A549 (cell line): ENCODE results near the gene SLC45A1. TPM values are rescaled to one million over a fixed set of nuclear protein-coding genes. Genes with fewer than 3 reads are reported as not detected.

Experiments
- ATAC-seq, 2 experiments: fragments of 200-7000 bp in 1 of 2; fragments of >200 bp in 1 of 2; cut with Nextera tagmentation in 1 of 2; cut with Tn5 transposase in 1 of 2; 3 replicates each; pipeline versions ENCODE4 v1.8.0 to v1.9.1; 2018 to 2020; ENCODE audit warnings: mild to moderate bottlenecking in 1 of 2, moderate library complexity in 1 of 2
- CTCF ChIA-PET: fragments of 300-600 bp; sonication (Branson Sonifier 250); formaldehyde crosslinking; extraction: SDS; loops from one replicate; lab custom pipeline; 2021; ENCODE audit warnings: antibody characterized with exemption, inconsistent platforms; lab: Yijun Ruan, JAX
- POLR2A ChIA-PET: fragments of 350-600 bp; formaldehyde crosslinking; extraction: SDS; loops from one replicate; lab custom pipeline; 2021; ENCODE audit warnings: antibody characterized with exemption, inconsistent platforms; lab: Yijun Ruan, JAX
- DNase-seq, 2 experiments: peaks; one replicate each; pipeline versions ENCODE4 v3.0.0 to v3.0.0-alpha.2; 2011 to 2016; ENCODE audit warnings: low read depth in 1 of 2, low spot score in 1 of 2
- FAIRE-seq: peaks from 2 replicates; lab custom pipeline; 2011; peaks lifted over from hg19 to GRCh38; lab: Jason Lieb, UNC
- H3K27ac ChIP-seq, 2 experiments: fragments of >200 bp; sonication (Bioruptor Twin); formaldehyde crosslinking; 3 replicates each; pipeline ENCODE4 v1.5.1; 2016 to 2017
- H3K4me1 ChIP-seq: fragments of >200 bp; sonication (Bioruptor Twin); formaldehyde crosslinking; 3 replicates; pipeline ENCODE4 v1.6.1; 2016
- H3K4me2 ChIP-seq: fragments of >200 bp; sonication (Bioruptor Twin); formaldehyde crosslinking; 3 replicates; pipeline ENCODE4 v1.6.1; 2016
- H3K4me3 ChIP-seq: fragments of >200 bp; sonication (Bioruptor Twin); formaldehyde crosslinking; 3 replicates; pipeline ENCODE4 v1.5.1; 2016
- H3K9me3 ChIP-seq: fragments of >200 bp; sonication (Bioruptor Twin); formaldehyde crosslinking; 3 replicates; pipeline ENCODE4 v1.6.1; 2016
- CBX2 ChIP-seq: fragments of 200-600 bp; sonication (generic); IDR thresholded peaks from 2 replicates; pipeline ENCODE4 v1.6.1; 2016; ENCODE audit warnings: low read depth, mild to moderate bottlenecking, borderline replicate concordance
- CBX8 ChIP-seq: fragments of 200-600 bp; sonication (generic); IDR thresholded peaks from 2 replicates; pipeline ENCODE4 v1.6.1; 2016
- CHD2 ChIP-seq: fragments of 150-350 bp; IDR thresholded peaks from 2 replicates; pipeline ENCODE4 v1.6.1; 2014; ENCODE audit warnings: low read length; ENCODE audit not compliant: partially characterized antibody
- FOXS1 ChIP-seq: fragments of 250-450 bp; sonication (Bioruptor Pico); IDR thresholded peaks from 2 replicates; pipeline ENCODE4 v1.5.0; 2020; ENCODE audit warnings: mild to moderate bottlenecking, moderate library complexity
- NFE2L2 ChIP-seq: fragments of 150-350 bp; conservative IDR thresholded peaks from 2 replicates; pipeline ENCODE4 v1.6.1; 2014; ENCODE audit warnings: low read length
- PHF8 ChIP-seq: fragments of 200-600 bp; sonication (generic); IDR thresholded peaks from 2 replicates; pipeline ENCODE4 v1.6.1; 2016; ENCODE audit warnings: low read depth, mild to moderate bottlenecking, antibody characterized with exemption, moderate library complexity, borderline replicate concordance
- POLR2A ChIP-seq: IDR thresholded peaks from 2 replicates; pipeline ENCODE4 v1.6.1; 2012; ENCODE audit warnings: mild to moderate bottlenecking, low read length
- RAD21 ChIP-seq, 2 experiments: fragments of >200 bp in 1 of 2; sonication (Bioruptor Twin) in 1 of 2; formaldehyde crosslinking in 1 of 2; IDR thresholded peaks in 1 of 2; conservative IDR thresholded peaks in 1 of 2; 2 replicates in 1 of 2; 3 replicates in 1 of 2; pipeline ENCODE4 v1.6.1; 2012 to 2018; ENCODE audit warnings: inconsistent platforms in 1 of 2
- RNF2 ChIP-seq: fragments of 200-600 bp; sonication (generic); IDR thresholded peaks from 2 replicates; pipeline ENCODE4 v1.6.1; 2016; ENCODE audit warnings: low read depth, mild to moderate bottlenecking, antibody characterized with exemption, moderate library complexity, borderline replicate concordance
- WGBS: methylation state at CpG from one replicate; pipeline ENCODE4 v1.1.6; 2017; ENCODE audit errors: missing lambda C conversion rate; 5-methylcytosine and 5-hydroxymethylcytosine counted together
- polyA plus RNA-seq, 4 experiments: library from polyadenylated mRNA; depleted of rRNA in 3 of 4; stranded (reverse); fragments of >200 nt; fragmentation: RNase III in 1 of 4; extraction: RNeasy Plus Mini Kit Qiagen cat#74134 plus additional on column Dnase treatment in 1 of 4; gene quantifications; 2 replicates in 3 of 4; 3 replicates in 1 of 4; pipeline ENCODE4 v1.2.3, GENCODE V29; 2011 to 2017
- TF ChIP-seq, protein P1 (sequence below): fragments of >200 bp; sonication (Bioruptor Twin); formaldehyde crosslinking; IDR thresholded peaks from 3 replicates; pipeline ENCODE4 v1.6.1; 2016
- TF ChIP-seq, protein P2 (sequence below): fragments of 250-450 bp; sonication (Bioruptor Pico); IDR thresholded peaks from 2 replicates; pipeline ENCODE4 v1.5.0; 2021; ENCODE audit warnings: mild to moderate bottlenecking, moderate library complexity, borderline replicate concordance
- TF ChIP-seq, protein P3 (sequence below): fragments of >200 bp; sonication (Bioruptor Twin); formaldehyde crosslinking; IDR thresholded peaks from 2 replicates; pipeline ENCODE4 v1.6.1; 2016
- TF ChIP-seq, protein P4 (sequence below): fragments of >200 bp; sonication (Bioruptor Twin); formaldehyde crosslinking; IDR thresholded peaks from 3 replicates; pipeline ENCODE4 v1.5.1; 2016
- TF ChIP-seq, protein P5 (sequence below): IDR thresholded peaks from 2 replicates; pipeline ENCODE4 v1.6.1; 2012

The SLC45A1 gene
- polyA plus RNA-seq, 2 of the 4 experiments (the other 2 are of a cell fraction) = 1.6 to 1.8 TPM

DNA sequence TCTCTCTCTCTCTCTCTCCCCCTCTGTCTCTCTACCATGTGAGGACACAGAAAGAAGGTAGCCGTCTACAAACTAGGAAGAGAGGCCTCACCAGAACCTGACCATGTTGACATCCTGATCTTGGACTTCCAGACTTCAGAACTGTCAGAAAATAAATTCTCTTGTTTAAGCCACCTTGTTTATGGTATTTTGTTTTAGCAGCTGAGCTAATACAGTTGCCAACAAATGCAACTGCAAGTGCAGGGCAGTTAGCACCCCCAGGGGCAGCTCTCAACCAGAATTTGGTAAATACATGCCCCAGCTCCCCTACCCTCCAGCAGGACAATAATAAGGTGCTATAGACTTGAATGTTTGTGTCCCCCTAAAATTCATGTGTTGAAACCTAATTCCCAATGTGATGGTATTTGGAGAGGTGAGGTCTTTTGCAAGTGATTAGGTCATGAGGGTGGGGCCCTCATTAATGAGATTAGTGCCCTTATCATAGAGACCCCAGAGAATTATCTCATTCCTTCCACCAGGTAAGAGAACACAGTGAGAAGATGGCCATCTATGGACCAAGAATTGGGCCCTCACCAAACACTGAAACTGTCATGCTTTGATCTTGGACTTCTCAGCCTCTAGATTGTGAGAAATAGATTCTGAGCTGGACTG, 6.7 kb upstream of the SLC45A1 start:
- Histone ChIP-seq H3K4me3 (no peak overlapping the region), H3K27ac (peak overlapping the region; percentile 1 to 90; a peak in 5 of 6 replicates), H3K9me3 (peaks cover 4% of the 10 kb centered on the region; the same call in 1 of the 3 replicates), H3K4me1 (peaks cover 27% of the 10 kb centered on the region)
- POLR2A ChIA-PET = interaction anchor here (0.6 kb wide), 1 partner anchor 293 kb away, joined by 4 read pairs; no protein-coding TSS in a partner anchor
- WGBS = 84% methylated on average over 1 of the region's 1 CpG
- no peak for FAIRE-seq
- TF ChIP-seq NFE2L2 = no peak
- TF ChIP-seq POLR2A = no peak
- TF ChIP-seq, protein P1, sequence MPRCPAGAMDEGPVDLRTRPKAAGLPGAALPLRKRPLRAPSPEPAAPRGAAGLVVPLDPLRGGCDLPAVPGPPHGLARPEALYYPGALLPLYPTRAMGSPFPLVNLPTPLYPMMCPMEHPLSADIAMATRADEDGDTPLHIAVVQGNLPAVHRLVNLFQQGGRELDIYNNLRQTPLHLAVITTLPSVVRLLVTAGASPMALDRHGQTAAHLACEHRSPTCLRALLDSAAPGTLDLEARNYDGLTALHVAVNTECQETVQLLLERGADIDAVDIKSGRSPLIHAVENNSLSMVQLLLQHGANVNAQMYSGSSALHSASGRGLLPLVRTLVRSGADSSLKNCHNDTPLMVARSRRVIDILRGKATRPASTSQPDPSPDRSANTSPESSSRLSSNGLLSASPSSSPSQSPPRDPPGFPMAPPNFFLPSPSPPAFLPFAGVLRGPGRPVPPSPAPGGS = no peak
- TF ChIP-seq, all 56 proteins: peak for 0
- CTCF ChIA-PET = interaction anchor here (0.7 to 8.3 kb wide), 6 partner anchors 37 to 336 kb away, joined by 3 to 172 read pairs (median 6); no protein-coding TSS in a partner anchor
- DNase-seq (no peak), ATAC-seq (no peak)
- H3K4me2 ChIP-seq = no peak overlapping the region

DNA sequence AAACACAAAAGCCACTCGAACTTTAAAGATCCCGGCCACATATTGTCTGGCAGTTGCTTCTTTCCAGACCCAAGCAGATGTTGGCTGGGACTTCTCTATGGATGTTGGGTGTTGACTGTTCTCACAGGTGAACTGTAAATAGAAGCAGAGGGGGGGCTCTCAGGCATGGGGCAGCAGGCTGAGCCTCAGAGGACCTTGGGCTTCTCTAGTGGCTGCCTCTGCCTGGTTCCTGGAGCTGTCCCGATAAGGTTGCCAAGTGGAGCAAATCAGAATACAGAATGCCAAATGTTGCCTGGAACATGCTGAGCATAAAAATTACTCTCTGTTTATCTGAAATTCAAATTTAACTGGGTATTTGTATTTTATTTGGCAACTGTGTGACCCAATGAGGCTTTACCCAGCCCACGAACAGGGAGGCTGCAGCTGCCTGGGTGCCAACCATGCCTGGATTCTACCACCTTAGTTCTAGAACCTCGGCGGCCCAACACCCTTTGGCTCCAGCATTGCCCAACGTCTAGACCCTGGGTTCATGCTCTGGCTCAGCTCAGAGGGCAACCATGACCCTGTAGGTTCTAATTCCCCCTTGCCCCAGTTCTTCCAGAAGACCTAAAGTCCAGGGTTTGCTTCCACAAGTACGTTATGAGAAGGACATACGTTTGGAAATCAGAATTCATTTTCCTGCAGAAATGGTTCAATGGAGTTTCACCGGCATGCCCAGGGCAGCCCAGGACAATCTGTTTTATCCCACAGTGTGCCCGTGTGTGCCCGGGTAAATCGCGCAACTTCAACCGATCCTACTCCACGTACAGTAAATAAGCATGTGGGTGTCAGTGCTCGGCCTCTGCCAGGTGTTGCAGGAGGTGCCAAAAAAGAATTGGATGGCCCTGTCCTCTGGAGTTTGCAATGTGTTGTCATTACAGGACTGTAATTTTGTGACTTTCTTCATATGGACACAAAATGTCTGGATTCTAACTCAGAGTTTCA, 5.4 kb upstream of the SLC45A1 start:
- POLR2A ChIA-PET = no interaction called here
- peaks cover 4% of the 10 kb centered on the region; the same call in 1 of the 3 replicates for H3K9me3 ChIP-seq
- ATAC-seq (no peak), DNase-seq (no peak), FAIRE-seq (no peak)
- 89% methylated on average over 16 of the region's 17 CpGs for WGBS
- peaks cover 31% of the 10 kb centered on the region for H3K4me1 ChIP-seq
- CTCF ChIA-PET = interaction anchor here (1.1 to 8.3 kb wide), 12 partner anchors 10 to 338 kb away, joined by 3 to 172 read pairs (median 7); no protein-coding TSS in a partner anchor
- TF ChIP-seq RNF2 = no peak
- TF ChIP-seq POLR2A = no peak
- TF ChIP-seq, protein P2, sequence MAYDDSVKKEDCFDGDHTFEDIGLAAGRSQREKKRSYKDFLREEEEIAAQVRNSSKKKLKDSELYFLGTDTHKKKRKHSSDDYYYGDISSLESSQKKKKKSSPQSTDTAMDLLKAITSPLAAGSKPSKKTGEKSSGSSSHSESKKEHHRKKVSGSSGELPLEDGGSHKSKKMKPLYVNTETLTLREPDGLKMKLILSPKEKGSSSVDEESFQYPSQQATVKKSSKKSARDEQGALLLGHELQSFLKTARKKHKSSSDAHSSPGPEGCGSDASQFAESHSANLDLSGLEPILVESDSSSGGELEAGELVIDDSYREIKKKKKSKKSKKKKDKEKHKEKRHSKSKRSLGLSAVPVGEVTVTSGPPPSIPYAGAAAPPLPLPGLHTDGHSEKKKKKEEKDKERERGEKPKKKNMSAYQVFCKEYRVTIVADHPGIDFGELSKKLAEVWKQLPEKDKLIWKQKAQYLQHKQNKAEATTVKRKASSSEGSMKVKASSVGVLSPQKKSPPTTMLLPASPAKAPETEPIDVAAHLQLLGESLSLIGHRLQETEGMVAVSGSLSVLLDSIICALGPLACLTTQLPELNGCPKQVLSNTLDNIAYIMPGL (CRISPR knock-in tag) = no peak
- TF ChIP-seq, protein P3, sequence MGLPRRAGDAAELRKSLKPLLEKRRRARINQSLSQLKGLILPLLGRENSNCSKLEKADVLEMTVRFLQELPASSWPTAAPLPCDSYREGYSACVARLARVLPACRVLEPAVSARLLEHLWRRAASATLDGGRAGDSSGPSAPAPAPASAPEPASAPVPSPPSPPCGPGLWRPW = no peak
- TF ChIP-seq PHF8 = no peak
- TF ChIP-seq CHD2 = no peak
- TF ChIP-seq, protein P4, sequence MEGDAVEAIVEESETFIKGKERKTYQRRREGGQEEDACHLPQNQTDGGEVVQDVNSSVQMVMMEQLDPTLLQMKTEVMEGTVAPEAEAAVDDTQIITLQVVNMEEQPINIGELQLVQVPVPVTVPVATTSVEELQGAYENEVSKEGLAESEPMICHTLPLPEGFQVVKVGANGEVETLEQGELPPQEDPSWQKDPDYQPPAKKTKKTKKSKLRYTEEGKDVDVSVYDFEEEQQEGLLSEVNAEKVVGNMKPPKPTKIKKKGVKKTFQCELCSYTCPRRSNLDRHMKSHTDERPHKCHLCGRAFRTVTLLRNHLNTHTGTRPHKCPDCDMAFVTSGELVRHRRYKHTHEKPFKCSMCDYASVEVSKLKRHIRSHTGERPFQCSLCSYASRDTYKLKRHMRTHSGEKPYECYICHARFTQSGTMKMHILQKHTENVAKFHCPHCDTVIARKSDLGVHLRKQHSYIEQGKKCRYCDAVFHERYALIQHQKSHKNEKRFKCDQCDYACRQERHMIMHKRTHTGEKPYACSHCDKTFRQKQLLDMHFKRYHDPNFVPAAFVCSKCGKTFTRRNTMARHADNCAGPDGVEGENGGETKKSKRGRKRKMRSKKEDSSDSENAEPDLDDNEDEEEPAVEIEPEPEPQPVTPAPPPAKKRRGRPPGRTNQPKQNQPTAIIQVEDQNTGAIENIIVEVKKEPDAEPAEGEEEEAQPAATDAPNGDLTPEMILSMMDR = no peak
- TF ChIP-seq NFE2L2 = no peak
- TF ChIP-seq RAD21 (conservative IDR thresholded peaks at IDR 0.05 in 1 of 2, IDR thresholded peaks at IDR 0.05 in 1 of 2) = no peak
- TF ChIP-seq, protein P5, sequence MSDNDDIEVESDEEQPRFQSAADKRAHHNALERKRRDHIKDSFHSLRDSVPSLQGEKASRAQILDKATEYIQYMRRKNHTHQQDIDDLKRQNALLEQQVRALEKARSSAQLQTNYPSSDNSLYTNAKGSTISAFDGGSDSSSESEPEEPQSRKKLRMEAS = no peak
- TF ChIP-seq FOXS1 = no peak
- no peak for TF ChIP-seq CBX8
- no peak for TF ChIP-seq CBX2
- no peak overlapping the region for H3K4me2 ChIP-seq
- no peak overlapping the region for H3K4me3 ChIP-seq
- H3K27ac ChIP-seq = peak overlapping the region; percentile 90 to 92; a peak in 5 of 6 replicates
